Caco-2 (cell line): Measurements from ENCODE around the gene TSHZ1. TPM values are rescaled to one million over a fixed set of nuclear protein-coding genes. Genes with fewer than 3 reads are reported as not detected.

Source experiments
- BruUV-seq: library from RNA; stranded (reverse); fragments of 400-500 nt; replicated peaks from 2 replicates; lab custom pipeline; 2021; lab: Mats Ljungman, UMichigan
- CTCF ChIA-PET: fragments of 300-600 bp; sonication (Branson Sonifier 250); formaldehyde crosslinking; loops from one replicate; lab custom pipeline; 2022; ENCODE audit warnings: antibody characterized with exemption; lab: Charles Lee
- POLR2A ChIA-PET: fragments of 300-600 bp; sonication (Branson Sonifier 250); formaldehyde crosslinking; loops from one replicate; lab custom pipeline; 2022; ENCODE audit warnings: antibody characterized with exemption; lab: Charles Lee
- DNase-seq, 2 experiments: peaks; one replicate each; pipeline versions ENCODE4 v3.0.0 to v3.0.0-alpha.2; 2020 to 2022
- H3K27me3 ChIP-seq: replicated peaks from 2 replicates; pipeline ENCODE4 v1.6.0; 2011; ENCODE audit warnings: low read length; ENCODE audit not compliant: control insufficient read depth, insufficient read depth
- H3K36me3 ChIP-seq: 2 replicates; pipeline ENCODE4 v1.5.1; 2011; ENCODE audit warnings: low read length; ENCODE audit not compliant: control insufficient read depth, insufficient read depth
- H3K4me1 ChIP-seq: fragments of 250-450 bp; sonication (Bioruptor Pico); 2 replicates; pipeline ENCODE4 v1.5.1; 2020; ENCODE audit warnings: mild to moderate bottlenecking
- H3K4me3 ChIP-seq: 2 replicates; pipeline ENCODE4 v1.5.1; 2011; ENCODE audit warnings: low read depth, mild to moderate bottlenecking, control low read depth, low read length
- H3K9me3 ChIP-seq: fragments of 250-450 bp; sonication (Bioruptor Pico); 2 replicates; pipeline ENCODE4 v1.5.1; 2020; ENCODE audit warnings: mild to moderate bottlenecking, moderate library complexity
- H3K27ac Mint-ChIP-seq: one replicate; pipeline ENCODE4 v1.8.0; 2022; ENCODE audit warnings: mixed read lengths; ENCODE audit not compliant: unreplicated experiment
- H3K27me3 Mint-ChIP-seq: one replicate; pipeline ENCODE4 v1.8.0; 2022; ENCODE audit warnings: mixed read lengths; ENCODE audit not compliant: insufficient read depth, unreplicated experiment
- H3K36me3 Mint-ChIP-seq: one replicate; pipeline ENCODE4 v1.8.0; 2022; ENCODE audit warnings: mild to moderate bottlenecking, mixed read lengths; ENCODE audit not compliant: insufficient read depth, unreplicated experiment
- H3K4me1 Mint-ChIP-seq: one replicate; pipeline ENCODE4 v1.8.0; 2022; ENCODE audit warnings: low read depth, mixed read lengths; ENCODE audit not compliant: unreplicated experiment
- H3K4me3 Mint-ChIP-seq: one replicate; pipeline ENCODE4 v1.8.0; 2022; ENCODE audit warnings: mild to moderate bottlenecking, moderate library complexity, mixed read lengths; ENCODE audit not compliant: unreplicated experiment
- H3K9me3 Mint-ChIP-seq: one replicate; pipeline ENCODE4 v1.8.0; 2022; ENCODE audit warnings: mixed read lengths; ENCODE audit not compliant: unreplicated experiment
- intact Hi-C: fragments of 100-400 bp; cut with micrococcal nuclease; formaldehyde crosslinking; loops from one replicate; pipeline ENCODE4 v1.10.0; 2022; ENCODE audit not compliant: unreplicated experiment
- total RNA-seq: library from RNA; stranded (reverse); gene quantifications from 2 replicates; pipeline ENCODE4 v1.2.3, GENCODE V29; 2022
- TF ChIP-seq, protein P1 (sequence below), 2 experiments: fragments of 200-600 bp in 1 of 2; IDR thresholded peaks; 1 replicate in 1 of 2; 2 replicates in 1 of 2; pipeline versions ENCODE4 v1.5.1 to v1.8.0; 2011 to 2022; ENCODE audit warnings: antibody characterized with exemption in 1 of 2, control low read depth in 1 of 2, inconsistent platforms in 1 of 2, low read depth in 1 of 2, low read length in 1 of 2, mild to moderate bottlenecking in 1 of 2, moderate library complexity in 1 of 2; ENCODE audit not compliant: insufficient read depth in 1 of 2, severe bottlenecking in 1 of 2, unreplicated experiment in 1 of 2

The TSHZ1 gene
- total RNA-seq, 1 experiment from 2014 or later, result 4.4 TPM

DNA sequence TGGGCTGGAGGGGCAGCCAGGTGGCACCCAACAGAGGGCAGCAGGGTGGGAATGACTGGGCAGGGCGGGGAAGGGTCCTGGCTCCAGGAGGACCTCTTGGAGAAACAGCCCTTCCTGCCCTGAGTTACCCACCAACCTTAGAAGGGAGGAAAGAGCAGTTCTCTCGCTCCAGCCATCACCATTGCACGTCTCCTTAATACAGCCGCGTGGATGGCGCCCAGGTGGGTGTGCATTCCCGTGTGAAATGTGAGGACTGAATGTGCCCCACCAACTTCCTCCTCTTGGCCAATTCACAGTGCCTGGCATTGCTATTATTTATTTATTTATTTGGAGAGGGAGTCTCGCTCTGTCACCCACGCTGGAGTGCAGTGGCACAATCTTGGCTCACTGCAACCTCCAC lies 109.9 kb downstream of the TSHZ1 start:
- H3K27ac Mint-ChIP-seq, result no peak overlapping the region
- BruUV-seq, result no TSS peak
- H3K9me3 Mint-ChIP-seq, result no peaks in the 10 kb centered on the region
- no peaks in the 10 kb centered on the region for H3K4me1 Mint-ChIP-seq
- ChIA-PET CTCF (no interaction called here), POLR2A (no interaction called here)
- no peaks in the 10 kb centered on the region for H3K36me3 Mint-ChIP-seq
- Histone ChIP-seq H3K27me3 (no peaks in the 10 kb centered on the region), H3K4me1 (no peaks in the 10 kb centered on the region), H3K36me3 (no peaks in the 10 kb centered on the region), H3K9me3 (no peaks in the 10 kb centered on the region), H3K4me3 (no peak overlapping the region)
- H3K4me3 Mint-ChIP-seq, result no peak overlapping the region
- no peaks in the 10 kb centered on the region for H3K27me3 Mint-ChIP-seq
- intact Hi-C loops, result no loop called here
- TF ChIP-seq, protein P1, sequence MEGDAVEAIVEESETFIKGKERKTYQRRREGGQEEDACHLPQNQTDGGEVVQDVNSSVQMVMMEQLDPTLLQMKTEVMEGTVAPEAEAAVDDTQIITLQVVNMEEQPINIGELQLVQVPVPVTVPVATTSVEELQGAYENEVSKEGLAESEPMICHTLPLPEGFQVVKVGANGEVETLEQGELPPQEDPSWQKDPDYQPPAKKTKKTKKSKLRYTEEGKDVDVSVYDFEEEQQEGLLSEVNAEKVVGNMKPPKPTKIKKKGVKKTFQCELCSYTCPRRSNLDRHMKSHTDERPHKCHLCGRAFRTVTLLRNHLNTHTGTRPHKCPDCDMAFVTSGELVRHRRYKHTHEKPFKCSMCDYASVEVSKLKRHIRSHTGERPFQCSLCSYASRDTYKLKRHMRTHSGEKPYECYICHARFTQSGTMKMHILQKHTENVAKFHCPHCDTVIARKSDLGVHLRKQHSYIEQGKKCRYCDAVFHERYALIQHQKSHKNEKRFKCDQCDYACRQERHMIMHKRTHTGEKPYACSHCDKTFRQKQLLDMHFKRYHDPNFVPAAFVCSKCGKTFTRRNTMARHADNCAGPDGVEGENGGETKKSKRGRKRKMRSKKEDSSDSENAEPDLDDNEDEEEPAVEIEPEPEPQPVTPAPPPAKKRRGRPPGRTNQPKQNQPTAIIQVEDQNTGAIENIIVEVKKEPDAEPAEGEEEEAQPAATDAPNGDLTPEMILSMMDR (IDR thresholded peaks at IDR 0.05; ENCODE audit: insufficient read depth in 1 of 2, low read depth in 1 of 2, low read length in 1 of 2, severe bottlenecking in 1 of 2, unreplicated experiment in 1 of 2), result no peak
- no peak for DNase-seq

DNA sequence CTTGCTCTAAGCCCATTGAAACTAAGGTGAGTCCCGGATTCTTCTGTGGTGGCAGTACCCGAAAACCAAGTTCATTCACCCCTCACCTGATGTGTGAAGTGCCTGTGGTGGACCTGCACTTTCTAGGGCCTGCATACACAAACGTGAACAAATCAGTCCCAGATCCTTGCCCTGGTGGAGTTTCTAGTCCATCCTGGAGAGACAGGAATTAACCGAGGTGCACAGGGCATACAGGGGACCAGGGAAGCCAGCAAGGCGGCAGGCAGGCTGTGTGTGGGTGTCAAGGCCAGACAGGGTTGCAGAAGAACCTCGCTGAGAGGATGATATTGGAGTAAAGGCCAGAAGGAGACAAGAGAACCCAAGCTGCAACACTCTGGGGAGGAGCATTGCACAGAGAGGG lies 110.8 kb downstream of the TSHZ1 start:
- H3K4me1 ChIP-seq, result no peaks in the 10 kb centered on the region
- no peak for DNase-seq
- intact Hi-C loops, result no loop called here
- H3K4me3 ChIP-seq, result no peak overlapping the region
- no peaks in the 10 kb centered on the region for H3K27me3 ChIP-seq
- no peaks in the 10 kb centered on the region for H3K9me3 ChIP-seq
- H3K36me3 ChIP-seq, result no peaks in the 10 kb centered on the region
- Mint-ChIP-seq H3K36me3 (no peaks in the 10 kb centered on the region), H3K27me3 (no peaks in the 10 kb centered on the region), H3K4me1 (no peaks in the 10 kb centered on the region), H3K9me3 (peaks cover 7% of the 10 kb centered on the region), H3K27ac (no peak overlapping the region), H3K4me3 (no peak overlapping the region)
- no TSS peak for BruUV-seq
- TF ChIP-seq, protein P1 (IDR thresholded peaks at IDR 0.05; ENCODE audit: insufficient read depth in 1 of 2, low read depth in 1 of 2, low read length in 1 of 2, severe bottlenecking in 1 of 2, unreplicated experiment in 1 of 2), result no peak
- CTCF ChIA-PET, result no interaction called here
- POLR2A ChIA-PET, result no interaction called here

DNA sequence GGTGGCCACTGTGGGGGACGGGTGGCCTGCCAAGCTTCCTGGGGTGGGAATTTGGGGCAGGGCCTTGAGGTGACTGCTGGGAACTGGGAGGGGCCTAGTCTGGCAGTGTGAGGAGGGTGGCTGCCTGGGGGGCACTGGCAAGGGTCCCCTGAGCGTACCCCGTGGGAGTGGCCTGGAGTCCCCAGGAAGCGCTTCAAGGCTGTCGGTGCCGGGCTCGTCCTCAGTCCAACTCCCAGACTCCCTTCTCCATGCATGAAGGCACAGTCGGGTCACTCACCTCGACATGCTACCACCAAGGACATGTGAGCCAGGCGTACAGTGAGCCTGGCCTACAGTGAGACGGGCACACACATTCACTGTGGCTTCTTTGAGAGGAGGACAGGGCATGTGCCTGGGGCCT lies 111.6 kb downstream of the TSHZ1 start:
- Histone ChIP-seq H3K36me3 (no peaks in the 10 kb centered on the region), H3K9me3 (no peaks in the 10 kb centered on the region), H3K4me3 (no peak overlapping the region), H3K4me1 (no peaks in the 10 kb centered on the region), H3K27me3 (no peaks in the 10 kb centered on the region)
- Mint-ChIP-seq H3K27ac (no peak overlapping the region), H3K9me3 (peaks cover 11% of the 10 kb centered on the region), H3K4me1 (no peaks in the 10 kb centered on the region), H3K36me3 (no peaks in the 10 kb centered on the region), H3K27me3 (no peaks in the 10 kb centered on the region), H3K4me3 (no peak overlapping the region)
- TF ChIP-seq, protein P1 (IDR thresholded peaks at IDR 0.05; ENCODE audit: insufficient read depth in 1 of 2, low read depth in 1 of 2, low read length in 1 of 2, severe bottlenecking in 1 of 2, unreplicated experiment in 1 of 2), result no peak
- ChIA-PET CTCF (no interaction called here), POLR2A (no interaction called here)
- intact Hi-C loops, result no loop called here
- no TSS peak for BruUV-seq
- DNase-seq, result no peak
